GM11168 (cell line): ENCODE measurements around the gene PTMS.

Experiments
- in situ Hi-C: fragments of 300-500 bp; cut with MboI; formaldehyde crosslinking; loops from one replicate; pipeline ENCODE4 v1.12.0; 2022; ENCODE audit warnings: low sequenced_read_pairs; ENCODE audit not compliant: unreplicated experiment

PTMS gene

DNA sequence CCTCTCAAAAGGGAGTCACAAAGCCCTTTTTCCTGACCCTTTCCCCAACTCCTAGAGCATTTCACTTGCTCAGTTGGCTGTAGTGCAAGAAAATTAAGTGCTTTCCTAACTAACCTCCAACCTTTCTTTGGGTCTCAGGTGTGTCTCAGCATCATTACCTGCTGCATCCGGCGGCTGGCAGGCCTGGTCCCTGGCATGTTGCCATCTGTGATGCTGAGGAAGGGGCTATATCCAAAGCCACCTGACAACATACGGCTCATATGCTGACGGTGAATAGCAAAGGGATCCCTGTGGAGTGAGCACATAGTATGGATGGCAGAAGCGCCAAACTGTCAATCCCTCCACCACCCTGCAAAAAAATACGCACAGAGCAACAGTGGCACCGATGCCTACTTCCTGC is 14.4 kb upstream of the PTMS start:
- in situ Hi-C loops = loop anchor here (5.0 kb wide), 1 partner anchor 61 kb away; no protein-coding TSS in a partner anchor

DNA sequence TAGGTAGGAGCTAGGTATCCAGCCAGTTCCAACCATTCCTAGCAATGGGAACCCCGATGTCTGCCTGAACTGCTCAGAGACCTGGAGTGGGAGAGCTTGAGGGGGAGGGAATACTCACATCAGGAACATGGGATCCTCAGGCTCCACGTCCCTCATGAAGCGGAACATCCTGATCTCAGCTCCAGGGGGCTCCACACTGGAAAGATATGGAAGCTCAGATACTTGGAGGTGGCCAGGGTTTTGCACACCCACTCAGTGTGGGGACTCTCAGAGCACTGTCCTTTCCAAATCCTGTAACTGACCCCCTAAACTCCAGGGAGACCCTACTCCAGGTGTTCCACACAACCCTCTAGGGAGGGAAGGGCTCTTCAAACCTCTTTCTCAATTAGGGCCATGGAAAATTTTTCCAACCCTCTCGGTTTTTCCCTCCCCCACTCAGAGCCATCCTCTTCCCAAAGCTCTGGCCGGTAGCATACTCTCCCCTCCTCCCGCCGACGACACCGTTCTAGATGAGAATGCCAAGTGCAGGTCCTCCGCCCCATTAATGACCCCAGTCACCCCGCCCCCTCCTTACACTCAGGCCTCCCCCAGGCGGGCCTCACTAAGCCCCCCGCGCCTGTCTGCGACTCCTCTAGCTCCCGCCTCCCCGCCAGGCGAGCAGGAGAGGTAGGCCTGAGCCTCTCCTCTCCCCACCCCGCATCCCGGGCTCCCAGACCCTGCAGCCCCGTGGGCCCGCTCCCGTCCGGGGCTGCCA is 13.8 kb upstream of the PTMS start:
- in situ Hi-C loops = loop anchor here (5.0 kb wide), 1 partner anchor 60 kb away; no protein-coding TSS in a partner anchor

DNA sequence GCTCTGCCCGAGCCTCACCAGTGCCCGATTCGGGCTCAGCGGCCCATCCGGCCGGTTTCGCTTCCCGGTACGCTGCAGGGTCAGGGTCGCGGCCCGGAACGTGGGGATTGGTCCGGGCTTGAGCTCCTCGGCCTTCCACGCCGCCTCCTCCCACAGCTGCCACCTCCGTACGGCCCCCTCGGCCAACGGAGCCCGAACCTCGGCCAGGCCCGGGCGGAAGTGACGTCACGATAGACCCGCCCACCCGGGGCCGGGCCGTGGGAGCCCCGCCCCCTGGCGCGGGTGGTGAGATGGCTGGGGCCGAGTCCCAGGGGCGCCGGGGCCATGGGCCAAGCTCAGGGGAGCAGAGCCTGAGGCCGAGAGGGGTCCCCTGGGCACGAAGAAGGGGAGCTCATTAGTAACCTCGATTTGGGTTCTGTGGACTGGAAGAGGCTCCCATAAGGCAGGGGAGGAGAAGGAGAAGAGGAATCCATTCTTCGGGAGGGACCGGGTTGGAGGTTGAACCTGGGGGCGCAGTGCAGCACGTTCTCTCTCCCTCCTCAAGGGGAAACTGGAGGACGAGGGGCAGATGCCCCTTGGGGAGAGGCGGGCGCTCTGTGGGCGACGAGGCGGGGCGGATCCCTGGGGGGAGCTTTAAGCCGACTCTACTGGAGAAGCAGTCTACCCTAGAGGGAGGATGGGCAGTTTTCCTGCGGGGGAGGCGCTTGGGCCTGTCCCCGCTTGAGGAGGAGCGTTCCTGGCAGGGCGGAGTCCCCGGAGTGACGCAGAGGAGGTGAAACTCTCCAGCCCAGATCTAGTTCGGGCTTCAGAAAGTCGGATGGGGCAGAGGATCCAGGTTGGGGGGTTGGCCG is 13.0 kb upstream of the PTMS start, which contains the start of gene MLF2:
Gene MLF2 (minus strand): TSS at position 221 of the 851 bp plus-strand sequence. CDS start 807 bp downstream, outside the sequence.
- in situ Hi-C loops = loop anchor here (5.0 kb wide), 1 partner anchor 59 kb away; no protein-coding TSS in a partner anchor

- in situ Hi-C loops = loop anchor here (5.0 kb wide), 1 partner anchor 58 kb away; no protein-coding TSS in a partner anchor
Measured at GRCh38 chr12:6753772-6754356, 12.3 kb upstream of the PTMS start.

DNA sequence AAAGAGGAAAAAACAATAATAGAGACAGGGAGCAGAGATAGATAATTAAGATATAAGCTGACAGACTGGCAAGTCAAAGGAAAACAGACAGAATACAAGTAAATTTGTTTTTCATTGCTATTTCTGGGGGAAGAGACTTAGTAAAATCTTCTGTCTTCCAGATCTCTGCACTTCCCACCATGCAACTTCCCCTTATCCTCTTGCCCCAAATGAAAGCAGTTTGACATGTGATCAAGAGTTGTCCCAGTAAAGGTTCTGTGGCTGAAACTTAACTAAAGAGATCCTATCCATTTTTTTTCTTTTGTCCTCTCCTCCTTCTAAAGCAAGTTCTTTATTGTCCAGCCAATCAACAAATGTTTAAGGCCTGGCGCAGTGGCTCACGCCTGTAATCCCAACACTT is 11.8 kb upstream of the PTMS start:
- in situ Hi-C loops = loop anchor here (5.0 kb wide), 1 partner anchor 58 kb away; no protein-coding TSS in a partner anchor

- in situ Hi-C loops = no loop called here
Measured at GRCh38 chr12:6757028-6757690, 9.0 kb upstream of the PTMS start.

DNA sequence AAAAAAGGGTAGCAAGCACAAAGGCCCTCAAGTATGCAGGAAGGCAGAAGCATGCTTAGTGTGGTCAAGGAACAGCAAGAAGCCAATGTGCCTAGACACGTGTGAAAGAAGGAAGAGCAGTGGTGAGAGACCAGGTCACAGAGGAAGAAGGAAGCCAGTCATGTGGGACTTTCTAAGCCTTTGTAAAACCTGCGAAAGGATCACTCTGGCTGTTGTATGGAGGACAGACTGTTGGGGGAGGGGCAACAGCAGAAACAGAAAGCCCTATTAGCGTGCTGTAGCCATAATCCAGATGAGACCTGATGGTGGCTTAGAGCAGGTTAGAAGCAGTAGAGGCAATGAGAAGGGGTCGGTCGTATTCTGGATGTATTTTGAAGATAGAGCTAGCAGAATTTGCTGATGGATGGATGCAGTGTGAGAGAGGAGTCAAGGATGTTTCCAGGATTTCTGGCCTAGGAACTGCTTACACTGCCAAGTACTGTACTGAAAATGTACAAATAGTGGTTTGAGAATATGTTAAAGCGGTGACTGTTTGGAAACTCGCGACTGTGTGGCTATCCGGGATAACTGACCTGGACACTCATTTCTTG is 7.6 kb upstream of the PTMS start:
- in situ Hi-C loops = no loop called here

DNA sequence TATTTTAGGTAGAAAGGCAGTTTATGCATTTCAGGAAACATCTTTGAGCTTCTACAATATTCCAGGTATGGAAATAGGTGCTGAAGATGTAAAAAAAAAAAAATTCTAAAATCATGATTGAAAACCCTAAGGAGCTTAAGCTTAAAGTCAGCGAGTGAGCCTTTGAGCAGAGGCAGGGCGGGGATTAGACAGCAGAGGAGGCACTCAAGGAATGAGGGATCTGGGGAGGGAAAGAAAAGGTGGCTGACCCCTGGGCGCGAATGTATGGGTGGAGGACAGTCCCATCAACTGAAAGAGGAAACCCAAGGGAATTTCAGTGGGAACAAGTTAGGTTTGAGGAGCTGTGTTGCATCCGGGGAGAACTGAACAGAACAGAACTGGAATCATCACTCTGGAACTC is 6.4 kb upstream of the PTMS start:
- in situ Hi-C loops = no loop called here

DNA sequence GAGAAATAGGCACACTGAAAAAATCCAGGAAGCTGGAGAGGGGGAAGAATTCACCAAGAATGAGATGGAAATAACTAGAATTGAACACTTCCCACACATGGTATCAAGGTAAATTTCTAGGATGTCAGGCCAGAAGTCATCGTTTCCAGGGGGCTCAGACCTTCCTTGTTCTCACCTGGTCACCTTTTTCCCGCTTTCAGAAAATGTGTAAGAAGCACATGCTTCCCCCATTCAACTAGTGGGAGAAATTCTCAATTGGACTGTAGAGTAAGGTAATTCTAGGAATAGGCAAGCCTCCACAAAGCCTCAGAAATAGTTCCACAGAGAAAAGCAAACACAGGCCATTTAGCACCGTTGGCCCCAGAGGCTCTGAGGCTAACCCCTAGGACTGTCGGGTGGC is 2.8 kb upstream of the PTMS start:
- in situ Hi-C loops = no loop called here

DNA sequence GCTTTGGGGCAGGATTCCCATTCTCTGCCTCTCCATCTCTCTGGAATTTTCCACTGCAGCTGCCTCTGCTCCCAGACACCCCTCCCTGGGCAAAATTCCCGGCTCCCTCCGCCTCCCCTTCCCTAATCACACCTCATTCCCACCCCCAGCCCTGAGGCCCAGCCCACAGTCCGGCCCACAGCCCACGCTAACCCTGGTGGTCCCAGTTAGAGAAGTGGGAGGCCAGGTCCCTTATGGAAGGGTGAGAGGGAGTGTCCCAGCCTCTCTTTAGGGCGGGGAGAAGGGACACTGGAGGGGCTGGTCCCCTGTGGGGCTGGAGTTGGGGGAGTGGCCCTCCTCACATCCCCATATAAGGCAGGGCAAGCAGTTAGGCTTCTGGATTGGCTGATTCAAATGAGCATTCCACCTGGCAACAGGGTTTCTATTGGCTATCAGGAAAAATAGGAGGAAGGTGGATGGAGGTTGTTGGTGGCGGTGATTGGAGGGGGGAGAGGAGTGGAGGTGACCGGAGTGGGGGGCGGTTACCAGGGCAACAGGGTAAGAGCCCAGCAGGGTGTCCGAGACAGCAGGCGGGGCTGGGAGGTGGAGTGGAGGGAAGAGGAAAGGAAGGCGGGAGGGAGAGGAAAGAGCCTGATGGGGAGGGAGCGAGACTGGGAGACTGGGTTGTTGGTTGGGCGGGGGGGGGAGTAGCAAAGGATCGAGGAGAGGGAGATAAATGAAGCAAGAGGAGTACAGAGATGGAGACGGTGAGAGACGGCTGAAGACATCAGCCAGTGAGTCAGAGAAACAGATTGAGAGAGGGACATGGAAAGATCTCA is 1.9 kb upstream of the PTMS start:
- in situ Hi-C loops = no loop called here

DNA sequence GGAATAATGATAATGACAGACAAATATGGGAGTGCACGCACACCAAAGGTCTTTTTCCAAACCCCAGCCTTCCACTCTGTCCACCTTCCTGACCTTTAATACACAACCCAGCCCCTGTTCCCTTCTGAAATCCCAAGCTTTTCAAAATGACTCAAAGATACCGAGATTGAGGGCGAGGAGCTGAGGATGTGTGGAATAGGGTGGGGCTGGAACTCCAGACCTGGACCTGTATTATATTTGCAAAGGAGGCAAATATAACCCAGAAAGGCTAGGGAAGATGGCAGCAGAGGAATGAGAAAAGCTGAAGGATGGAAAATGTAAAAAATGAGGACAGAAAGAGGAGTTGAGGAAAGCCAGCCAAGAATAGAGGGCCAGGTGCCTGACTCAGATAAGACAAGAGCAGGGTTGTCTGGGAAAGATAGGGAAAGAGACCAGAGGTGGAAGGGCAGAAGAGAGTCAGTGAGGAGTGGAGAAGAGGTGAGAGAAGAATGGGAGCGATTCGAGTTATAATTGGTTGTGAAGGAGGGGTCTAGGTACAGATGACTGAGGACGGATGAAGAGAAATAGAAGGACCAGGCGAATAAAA is 1.0 kb upstream of the PTMS start:
- in situ Hi-C loops = no loop called here

DNA sequence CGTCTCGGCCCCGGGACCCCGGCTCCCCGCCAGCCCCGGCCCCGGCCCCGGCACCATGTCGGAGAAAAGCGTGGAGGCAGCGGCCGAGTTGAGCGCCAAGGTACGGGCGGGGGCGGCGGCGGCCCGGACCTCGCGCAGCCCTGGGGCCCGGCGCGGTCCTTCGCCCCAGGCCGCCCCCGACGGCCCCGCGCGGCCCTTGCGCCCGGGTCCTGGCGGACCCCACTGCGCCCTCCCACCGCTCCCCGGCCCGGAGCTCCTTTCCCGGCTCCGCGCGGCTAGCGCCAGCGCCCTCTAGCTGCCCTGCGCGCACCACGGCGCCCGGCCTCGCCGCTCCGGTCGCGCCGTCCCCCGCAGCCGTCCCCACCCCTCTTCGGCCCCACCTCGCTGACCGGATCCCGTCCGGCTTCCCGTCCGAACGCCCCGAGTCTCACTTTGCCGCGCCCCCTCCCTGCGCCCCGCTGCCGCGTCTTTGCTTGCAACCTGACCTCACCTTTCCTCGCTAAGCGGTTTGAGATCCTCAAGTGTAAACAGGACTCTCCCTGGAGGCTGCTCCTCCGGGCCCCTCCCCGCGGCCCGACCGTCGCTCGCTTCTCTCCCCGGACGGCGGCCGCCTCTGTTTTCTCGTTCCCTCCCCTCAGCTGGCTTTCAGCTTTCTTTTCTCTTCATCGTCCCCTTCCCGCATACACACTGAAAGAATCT is 637 bp downstream of the PTMS start:
- in situ Hi-C loops = no loop called here

- in situ Hi-C loops = no loop called here
Measured at GRCh38 chr12:6767353-6768319, 1.5 kb downstream of the PTMS start.

GRCh38 chr12:6768437-6768914 is 2.3 kb downstream of the PTMS start:
- in situ Hi-C loops = no loop called here

- in situ Hi-C loops = no loop called here
Measured at GRCh38 chr12:6768990-6769389, 2.8 kb downstream of the PTMS start.

DNA sequence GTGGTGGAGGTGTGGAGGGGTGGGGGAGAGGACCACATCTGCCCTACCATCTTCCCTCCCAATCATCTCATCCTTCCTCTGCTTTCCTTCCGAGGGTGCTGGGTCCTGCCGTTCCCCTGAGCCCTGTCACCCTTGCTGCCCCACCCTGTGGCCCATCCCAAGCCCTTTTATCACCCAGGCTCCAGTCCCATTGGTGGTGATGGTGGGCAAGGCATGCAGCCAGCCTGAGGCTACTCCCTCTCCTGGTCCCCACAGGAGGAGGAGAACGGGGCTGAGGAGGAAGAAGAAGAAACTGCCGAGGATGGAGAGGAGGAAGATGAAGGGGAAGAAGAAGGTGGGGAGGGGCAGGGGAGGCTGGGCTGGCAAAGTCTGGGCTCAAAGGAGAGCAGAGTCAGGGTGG is 3.5 kb downstream of the PTMS start:
- in situ Hi-C loops = no loop called here

DNA sequence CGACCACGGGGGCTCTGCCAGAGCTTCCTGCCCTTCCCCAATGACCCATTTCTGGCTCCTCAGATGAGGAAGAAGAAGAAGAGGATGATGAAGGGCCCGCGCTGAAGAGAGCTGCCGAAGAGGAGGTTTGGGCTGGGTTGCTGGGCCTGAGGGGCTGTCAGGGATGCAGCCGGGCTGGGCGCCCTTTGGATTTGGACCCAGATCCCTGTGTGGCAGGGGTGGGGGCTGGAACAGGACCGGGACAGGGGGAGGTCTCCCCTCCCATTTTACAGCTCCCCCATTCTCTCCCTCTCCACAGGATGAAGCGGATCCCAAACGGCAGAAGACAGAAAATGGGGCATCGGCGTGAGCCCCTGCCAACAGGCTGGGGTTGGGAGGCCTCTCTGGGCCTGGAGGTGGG is 3.9 kb downstream of the PTMS start:
- in situ Hi-C loops = no loop called here
